ENCODE results near the gene TPBGL.

TPBGL gene

GRCh38 chr11:75241906-75242644 is 1.5 kb downstream of the TPBGL start:
- peak overlapping the region; percentile 42 for H3K4me3 ChIP-seq (ENCODE audit: low read depth, low read length)
- TF ChIP-seq, protein P1, sequence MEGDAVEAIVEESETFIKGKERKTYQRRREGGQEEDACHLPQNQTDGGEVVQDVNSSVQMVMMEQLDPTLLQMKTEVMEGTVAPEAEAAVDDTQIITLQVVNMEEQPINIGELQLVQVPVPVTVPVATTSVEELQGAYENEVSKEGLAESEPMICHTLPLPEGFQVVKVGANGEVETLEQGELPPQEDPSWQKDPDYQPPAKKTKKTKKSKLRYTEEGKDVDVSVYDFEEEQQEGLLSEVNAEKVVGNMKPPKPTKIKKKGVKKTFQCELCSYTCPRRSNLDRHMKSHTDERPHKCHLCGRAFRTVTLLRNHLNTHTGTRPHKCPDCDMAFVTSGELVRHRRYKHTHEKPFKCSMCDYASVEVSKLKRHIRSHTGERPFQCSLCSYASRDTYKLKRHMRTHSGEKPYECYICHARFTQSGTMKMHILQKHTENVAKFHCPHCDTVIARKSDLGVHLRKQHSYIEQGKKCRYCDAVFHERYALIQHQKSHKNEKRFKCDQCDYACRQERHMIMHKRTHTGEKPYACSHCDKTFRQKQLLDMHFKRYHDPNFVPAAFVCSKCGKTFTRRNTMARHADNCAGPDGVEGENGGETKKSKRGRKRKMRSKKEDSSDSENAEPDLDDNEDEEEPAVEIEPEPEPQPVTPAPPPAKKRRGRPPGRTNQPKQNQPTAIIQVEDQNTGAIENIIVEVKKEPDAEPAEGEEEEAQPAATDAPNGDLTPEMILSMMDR (IDR thresholded peaks at IDR 0.05; ENCODE audit: low read depth, low read length): no peak

GRCh38 chr11:75242722-75243600 is 2.4 kb downstream of the TPBGL start:
- H3K4me3 ChIP-seq (ENCODE audit: low read depth, low read length): no peak overlapping the region
- TF ChIP-seq, protein P1 (IDR thresholded peaks at IDR 0.05; ENCODE audit: low read depth, low read length): no peak

GRCh38 chr11:75244052-75244814 is 3.7 kb downstream of the TPBGL start:
- TF ChIP-seq, protein P1 (IDR thresholded peaks at IDR 0.05; ENCODE audit: low read depth, low read length): no peak
- H3K4me3 ChIP-seq (ENCODE audit: low read depth, low read length): no peak overlapping the region

DNA sequence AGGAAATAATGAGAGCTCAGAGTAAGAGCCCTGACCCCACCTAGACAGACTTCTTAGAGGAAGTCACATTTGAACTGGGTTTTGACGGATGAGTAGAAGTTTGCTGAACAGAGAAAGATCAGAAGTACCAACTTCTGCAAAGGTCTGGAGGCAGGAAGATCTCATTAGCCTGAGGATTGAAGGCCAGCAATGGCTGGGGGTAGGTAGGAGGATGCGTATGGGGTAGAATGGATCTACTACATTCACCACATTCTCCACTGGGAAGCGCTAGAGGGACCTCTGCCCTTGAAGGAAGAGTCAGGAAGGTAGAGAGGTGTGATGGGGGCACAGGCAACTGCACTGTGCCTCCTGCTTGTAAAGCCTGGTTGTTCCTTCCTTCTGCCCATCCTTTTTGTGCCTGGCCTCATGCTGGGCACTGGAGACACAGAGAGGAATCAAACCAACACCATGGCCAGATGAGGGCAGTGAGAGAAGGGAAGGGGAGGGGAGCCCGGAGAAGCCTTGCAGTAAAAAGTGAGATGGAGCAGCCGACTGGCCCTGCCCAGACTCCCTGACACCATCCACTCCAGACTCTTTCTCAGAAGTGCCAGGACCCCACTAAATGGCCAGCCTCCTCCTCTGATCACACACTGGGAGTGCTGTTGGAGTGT is 4.9 kb downstream of the TPBGL start:
- TF ChIP-seq, protein P1 (IDR thresholded peaks at IDR 0.05; ENCODE audit: low read depth, low read length): no peak
- no peak overlapping the region for H3K4me3 ChIP-seq (ENCODE audit: low read depth, low read length)

- no peak overlapping the region for H3K4me3 ChIP-seq (ENCODE audit: low read depth, low read length)
- TF ChIP-seq, protein P1 (IDR thresholded peaks at IDR 0.05; ENCODE audit: low read depth, low read length): no peak
Measured at GRCh38 chr11:75246006-75246670, 5.6 kb downstream of the TPBGL start.

GRCh38 chr11:75246671-75247350 is 6.2 kb downstream of the TPBGL start:
- no peak overlapping the region for H3K4me3 ChIP-seq (ENCODE audit: low read depth, low read length)
- TF ChIP-seq, protein P1 (IDR thresholded peaks at IDR 0.05; ENCODE audit: low read depth, low read length): no peak

Measured in WI38 (cell line).